LNCAP (cell line): ENCODE results near the gene KIAA1958.

Experiments
- CTCF ChIP-seq: fragments of 450-650 bp; IDR thresholded peaks from 2 replicates; pipeline ENCODE4 v1.5.1; 2017; ENCODE audit warnings: mild to moderate bottlenecking

The KIAA1958 gene

GRCh38 chr9:112544477-112544876 is 57.9 kb downstream of the KIAA1958 start:
- TF ChIP-seq CTCF: no peak

GRCh38 chr9:112545237-112545636 is 58.6 kb downstream of the KIAA1958 start:
- TF ChIP-seq CTCF: no peak

GRCh38 chr9:112546149-112547012 is 59.8 kb downstream of the KIAA1958 start:
- no peak for TF ChIP-seq CTCF

GRCh38 chr9:112548051-112548440 is 61.4 kb downstream of the KIAA1958 start:
- TF ChIP-seq CTCF: no peak

- no peak for TF ChIP-seq CTCF
Measured at GRCh38 chr9:112548836-112549595, 62.4 kb downstream of the KIAA1958 start.

GRCh38 chr9:112550531-112550930 is 63.9 kb downstream of the KIAA1958 start:
- no peak for TF ChIP-seq CTCF

- no peak for TF ChIP-seq CTCF
Measured at GRCh38 chr9:112551641-112552040, 65.0 kb downstream of the KIAA1958 start.
